SIG-M5 (cell line): ENCODE data around the gene CAVIN3.

ENCODE experiments used
- DNase-seq: peaks from one replicate; lab custom pipeline; 2025; lab: John Stamatoyannopoulos, UW

The CAVIN3 gene

DNA sequence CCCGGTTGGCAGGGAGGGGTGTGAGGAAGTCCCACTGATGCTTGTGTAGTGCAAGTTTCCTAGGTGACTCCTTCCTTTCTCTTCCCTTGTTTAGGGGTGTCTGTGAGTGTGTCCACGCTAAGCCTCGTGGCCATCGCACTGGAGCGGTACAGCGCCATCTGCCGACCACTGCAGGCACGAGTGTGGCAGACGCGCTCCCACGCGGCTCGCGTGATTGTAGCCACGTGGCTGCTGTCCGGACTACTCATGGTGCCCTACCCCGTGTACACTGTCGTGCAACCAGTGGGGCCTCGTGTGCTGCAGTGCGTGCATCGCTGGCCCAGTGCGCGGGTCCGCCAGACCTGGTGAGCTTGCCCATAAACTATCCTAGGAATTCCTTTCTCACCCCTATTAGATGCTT, 50.3 kb downstream of the CAVIN3 start:
- no peak for DNase-seq
